IPS-NIHi11 (cell line): ENCODE measurements around the gene HMGCS2.
A peak's percentile ranks its signal among the peaks of the same experiment; 100 is the strongest.
"Not testable (repeated sequence)": the region's sequence is repeated elsewhere in the genome, so short reads cannot be mapped to it uniquely, and the experiment has no call there.

Experiments used
- DNase-seq: peaks from one replicate; pipeline ENCODE4 v3.0.0; 2012; ENCODE audit warnings: mixed read lengths, low spot score

Gene HMGCS2

DNA sequence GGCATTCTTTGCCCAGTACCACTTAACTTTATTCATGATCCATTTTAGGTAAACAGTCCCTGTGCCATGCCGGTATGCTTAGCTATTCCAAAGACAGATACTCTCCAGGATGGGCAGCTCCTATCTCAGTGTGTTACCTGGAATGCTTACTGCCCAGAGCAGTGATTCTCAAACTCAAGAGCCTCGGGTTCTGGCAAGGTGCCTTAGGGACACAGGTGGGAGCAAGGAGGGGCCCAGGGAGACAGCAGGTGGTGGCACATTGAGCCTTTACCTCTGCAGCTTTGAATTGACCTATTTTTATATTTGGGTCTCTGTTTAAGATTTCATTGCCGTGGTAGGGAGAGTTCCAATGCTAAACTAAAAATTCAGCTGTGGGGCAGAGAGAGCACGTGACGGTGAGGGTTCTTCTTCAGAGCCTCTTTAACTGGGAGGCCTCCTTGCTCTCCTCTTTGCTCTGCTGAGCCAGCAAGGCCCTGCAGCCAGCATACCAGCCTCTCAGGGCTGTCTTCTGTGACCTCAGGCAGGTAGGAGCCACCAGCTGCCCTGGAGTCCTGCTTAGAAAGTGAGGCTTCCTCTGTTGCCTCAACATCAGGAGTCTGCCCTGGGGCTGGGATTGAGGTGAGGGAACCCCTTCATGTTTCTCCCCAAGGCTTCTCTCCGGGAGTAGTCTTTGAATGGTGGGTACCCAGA, 36.8 kb downstream of the HMGCS2 start:
- DNase-seq: no peak

DNA sequence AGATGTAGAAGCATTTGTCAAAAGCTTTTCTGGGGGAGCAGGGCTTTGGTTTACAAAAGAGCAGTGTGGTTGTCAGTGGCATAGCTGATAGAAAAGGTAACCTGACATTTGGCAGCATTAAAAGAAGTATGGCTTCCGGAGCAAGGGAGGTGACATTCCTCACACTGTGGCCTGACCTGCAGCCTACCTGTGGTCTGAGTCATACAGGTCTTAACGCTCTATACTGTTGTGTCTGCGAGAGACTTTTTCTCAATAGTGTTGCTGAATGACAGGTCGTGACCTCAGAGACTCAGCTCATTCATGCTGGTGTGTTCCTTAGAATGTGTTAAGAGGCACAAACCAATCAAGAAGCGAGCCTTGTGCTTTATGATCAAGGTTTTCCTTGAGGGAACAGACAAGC, 37.6 kb downstream of the HMGCS2 start:
- DNase-seq: no peak

DNA sequence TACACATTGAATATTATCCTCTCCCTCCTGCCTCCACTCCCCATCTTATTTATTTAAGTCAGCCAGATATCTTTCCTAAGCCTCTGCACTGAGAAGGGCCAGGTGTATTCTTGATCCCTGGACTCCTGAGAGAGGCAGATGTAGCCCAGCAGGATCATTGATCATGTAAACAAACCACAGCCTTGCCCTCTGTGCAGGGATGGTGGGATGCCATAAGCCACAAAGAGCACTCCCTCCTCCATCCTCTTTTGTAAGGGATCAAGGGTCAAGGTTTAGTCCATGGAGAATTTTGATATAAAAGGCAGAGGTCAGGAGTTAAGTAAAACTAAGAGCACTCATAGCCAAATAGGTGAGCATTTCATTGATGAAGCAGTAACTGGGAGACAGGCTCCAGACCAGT, 39.7 kb downstream of the HMGCS2 start:
- no peak for DNase-seq

DNA sequence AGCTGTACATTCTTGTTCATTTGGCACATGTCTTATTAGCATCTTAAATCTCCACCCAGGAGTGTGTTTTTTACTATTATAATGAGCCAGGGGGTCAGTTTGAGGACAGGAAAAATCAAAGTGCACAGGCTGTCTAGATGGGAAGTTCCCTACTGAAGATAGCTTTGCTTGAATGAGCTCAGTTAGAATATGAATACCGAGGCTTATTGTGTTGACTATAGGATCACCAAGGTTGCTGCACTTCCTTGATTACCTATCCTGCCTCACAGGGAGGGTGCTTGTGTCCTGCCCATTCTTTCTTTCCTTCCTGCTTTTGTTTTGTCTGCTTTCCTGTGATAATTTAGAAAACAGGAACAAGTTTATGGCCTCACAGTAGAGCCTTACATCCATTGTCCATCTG, 40.7 kb downstream of the HMGCS2 start:
- DNase-seq: no peak

- no peak for DNase-seq
Measured at GRCh38 chr1:119725626-119726025, 43.1 kb downstream of the HMGCS2 start.

DNA sequence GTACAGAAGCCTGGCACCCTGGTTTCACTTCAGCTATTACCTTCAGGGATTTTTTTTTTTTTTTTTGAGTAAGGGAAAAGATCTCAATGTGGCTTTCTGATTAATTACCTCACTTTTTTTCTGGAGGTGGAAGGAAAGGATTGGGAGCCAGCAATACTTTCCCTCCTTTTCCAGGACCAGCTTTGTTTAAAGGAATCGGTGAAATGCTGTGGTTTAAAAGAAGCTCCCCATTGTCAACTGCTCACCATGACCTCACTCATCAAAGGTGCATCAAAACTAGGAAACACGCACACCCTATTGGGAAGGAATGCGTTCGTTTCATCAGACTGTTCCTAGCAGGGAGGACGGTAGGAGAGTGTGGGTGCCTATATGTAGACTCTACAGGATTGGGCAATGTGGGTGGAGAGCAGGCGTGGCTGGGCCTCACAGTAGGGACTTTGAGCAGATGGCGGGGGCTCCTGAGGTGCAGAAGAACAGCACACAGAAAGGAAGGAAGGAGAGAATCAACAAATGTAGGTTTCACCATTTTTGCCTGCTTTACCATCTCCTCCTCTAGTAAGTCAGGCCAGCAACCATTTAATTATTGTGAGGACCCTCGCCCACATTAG, 44.0 kb downstream of the HMGCS2 start:
- no peak for DNase-seq

GRCh38 chr1:119721896-119722295, 46.8 kb downstream of the HMGCS2 start:
- no peak for DNase-seq

DNA sequence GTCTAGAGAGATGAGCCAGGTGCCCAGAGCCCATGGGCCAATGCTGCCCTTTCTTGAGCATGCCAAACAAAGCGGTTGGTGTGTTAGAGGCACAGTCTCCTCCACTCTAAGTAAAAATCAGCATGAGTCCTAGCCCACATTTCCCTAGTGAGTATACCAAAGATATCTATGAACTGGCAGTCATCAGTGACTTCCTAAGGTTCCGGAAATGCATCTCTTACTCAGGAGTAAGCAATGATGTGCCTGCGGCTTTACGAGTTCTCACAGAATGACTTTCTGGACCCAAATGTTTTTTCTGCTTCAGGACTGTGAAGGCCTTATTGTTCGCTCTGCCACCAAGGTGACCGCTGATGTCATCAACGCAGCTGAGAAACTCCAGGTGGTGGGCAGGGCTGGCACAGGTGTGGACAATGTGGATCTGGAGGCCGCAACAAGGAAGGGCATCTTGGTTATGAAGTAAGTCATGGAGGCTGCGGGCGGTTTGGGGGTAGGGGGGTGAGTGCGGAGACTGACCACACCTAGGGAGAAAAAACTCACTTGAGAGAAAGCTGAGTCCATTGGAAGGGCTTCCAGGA, 47.8 kb downstream of the HMGCS2 start:
- no peak for DNase-seq

DNA sequence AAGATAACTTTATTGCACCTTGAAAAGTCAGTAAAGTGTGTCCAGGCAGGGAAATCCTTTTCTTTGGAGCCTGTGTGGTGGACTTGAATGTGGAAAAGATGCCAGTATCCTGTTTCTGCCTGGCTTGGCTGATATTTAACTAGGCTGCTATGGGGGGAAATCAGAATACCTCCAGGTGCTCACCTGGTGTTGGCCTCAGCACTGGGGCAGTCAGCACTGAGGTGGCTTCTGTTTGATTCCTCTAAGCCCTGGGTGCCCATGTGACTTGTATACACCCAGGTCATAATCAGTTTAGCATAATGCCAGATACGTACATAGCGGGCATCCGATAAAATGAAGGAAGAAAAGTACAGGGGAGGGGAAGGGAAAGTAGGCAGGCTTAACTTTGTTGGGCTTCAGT, 49.7 kb downstream of the HMGCS2 start:
- no peak for DNase-seq

- no peak for DNase-seq
Measured at GRCh38 chr1:119718409-119718808, 50.3 kb downstream of the HMGCS2 start.

GRCh38 chr1:119715542-119715941, 53.2 kb downstream of the HMGCS2 start:
- no peak for DNase-seq

- no peak for DNase-seq
Measured at GRCh38 chr1:119714583-119714982, 54.1 kb downstream of the HMGCS2 start.

- DNase-seq: peak; percentile 57
Measured at GRCh38 chr1:119713749-119714456, 54.8 kb downstream of the HMGCS2 start.

GRCh38 chr1:119713039-119713748, 55.5 kb downstream of the HMGCS2 start:
- DNase-seq: peak; percentile 14

GRCh38 chr1:119712342-119713038, 56.2 kb downstream of the HMGCS2 start:
- peak; percentile 86 for DNase-seq

- DNase-seq: peak; percentile 93
Measured at GRCh38 chr1:119711804-119712341, 56.8 kb downstream of the HMGCS2 start, which contains the start of gene PHGDH. Gene PHGDH, plus strand, starts transcription at chr1:119711934. Its CDS starts 89 bp downstream, at chr1:119712023.

- not testable (repeated sequence) for DNase-seq
Measured at GRCh38 chr1:119711356-119711803, 57.3 kb downstream of the HMGCS2 start.

GRCh38 chr1:119706599-119706998, 62.1 kb downstream of the HMGCS2 start:
- not testable (repeated sequence) for DNase-seq

GRCh38 chr1:119703666-119704450, 64.8 kb downstream of the HMGCS2 start:
- no peak for DNase-seq

DNA sequence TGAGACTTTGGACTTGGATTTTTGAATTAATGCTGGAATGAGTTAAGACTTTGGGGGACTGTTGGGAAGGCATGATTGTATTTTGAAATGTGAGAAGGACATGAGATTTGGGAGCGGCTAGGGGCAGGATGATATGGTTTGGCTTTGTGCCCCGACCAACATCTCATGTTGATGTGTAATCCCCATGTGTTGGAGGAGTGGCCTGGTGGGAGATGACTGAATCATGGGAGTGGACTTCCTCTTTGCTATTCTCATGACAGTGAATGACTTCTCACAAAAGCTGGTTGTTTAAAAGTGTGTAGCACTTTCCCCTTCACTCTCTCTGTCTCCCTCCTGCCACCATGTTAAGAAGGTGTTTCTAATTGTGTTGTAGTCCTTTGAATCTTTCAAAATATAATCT, 66.3 kb downstream of the HMGCS2 start:
- DNase-seq: no peak
